HEK293 (cell line): ENCODE data around the gene C1QTNF9B.

Experiments used
- CTCF ChIA-PET: fragments of 350-600 bp; formaldehyde crosslinking; extraction: SDS; loops from one replicate; lab custom pipeline; 2021; ENCODE audit warnings: antibody characterized with exemption; lab: Yijun Ruan, JAX
- POLR2A ChIA-PET: fragments of 300-600 bp; formaldehyde crosslinking; extraction: SDS; loops from one replicate; lab custom pipeline; 2020; ENCODE audit warnings: antibody characterized with exemption, inconsistent platforms; lab: Yijun Ruan, JAX
- H3K27ac ChIP-seq: fragments of 200-500 bp; sonication (Bioruptor generic); 2 replicates; pipeline ENCODE4 v1.5.1; 2014; ENCODE audit warnings: low read depth, low read length, control low read depth, inconsistent platforms; ENCODE audit errors: extremely low read depth
- H3K36me3 ChIP-seq, 2 experiments: fragments of 200-500 bp in 1 of 2; sonication (Bioruptor generic) in 1 of 2; 1 replicate in 1 of 2; 2 replicates in 1 of 2; pipeline ENCODE4 v1.5.1; 2014 to 2017; ENCODE audit warnings: inconsistent platforms in 2 of 2, low read length in 2 of 2; ENCODE audit not compliant: control insufficient read depth in 2 of 2, insufficient read depth in 1 of 2
- H3K4me1 ChIP-seq: fragments of 200-500 bp; sonication (Bioruptor generic); 2 replicates; pipeline ENCODE4 v1.5.1; 2014; ENCODE audit warnings: mild to moderate bottlenecking, low read length, inconsistent platforms; ENCODE audit not compliant: control insufficient read depth, insufficient read depth
- H3K4me3 ChIP-seq: 2 replicates; pipeline ENCODE4 v1.5.1; 2011; ENCODE audit warnings: low read depth, mild to moderate bottlenecking, control low read depth, low read length, moderate library complexity
- H3K9me3 ChIP-seq: fragments of 200-500 bp; sonication (Bioruptor generic); 2 replicates; pipeline ENCODE4 v1.5.1; 2014; ENCODE audit warnings: low read depth, low read length, inconsistent platforms; ENCODE audit not compliant: control insufficient read depth, insufficient read depth
- MEIS1 ChIP-seq: sonication (generic); formaldehyde crosslinking; IDR thresholded peaks from 2 replicates; pipeline ENCODE4 v1.8.1; 2022; ENCODE audit warnings: missing genetic modification reagents, mild to moderate bottlenecking, borderline replicate concordance
- MYNN ChIP-seq: fragments of 450-650 bp; formaldehyde crosslinking; IDR thresholded peaks from 2 replicates; pipeline ENCODE4 v1.5.1; 2016; ENCODE audit warnings: missing biosample characterization, missing genetic modification characterization, borderline replicate concordance
- OSR2 ChIP-seq: fragments of 450-650 bp; formaldehyde crosslinking; IDR thresholded peaks from 2 replicates; pipeline ENCODE4 v1.5.1; 2016; ENCODE audit warnings: missing biosample characterization, missing genetic modification characterization
- YY1 ChIP-seq: fragments of 450-650 bp; formaldehyde crosslinking; IDR thresholded peaks from 2 replicates; pipeline ENCODE4 v1.5.1; 2018; ENCODE audit warnings: missing biosample characterization, missing genetic modification characterization
- ZFP37 ChIP-seq: fragments of 450-650 bp; formaldehyde crosslinking; IDR thresholded peaks from 2 replicates; pipeline ENCODE4 v1.5.1; 2016; ENCODE audit warnings: missing biosample characterization, missing genetic modification characterization
- ZNF169 ChIP-seq: fragments of 450-650 bp; formaldehyde crosslinking; IDR thresholded peaks from 2 replicates; pipeline ENCODE4 v1.5.1; 2016; ENCODE audit warnings: missing biosample characterization, missing genetic modification characterization
- ZNF202 ChIP-seq: fragments of 450-650 bp; formaldehyde crosslinking; IDR thresholded peaks from 2 replicates; pipeline ENCODE4 v1.5.1; 2016; ENCODE audit warnings: missing biosample characterization, missing genetic modification characterization, borderline replicate concordance
- ZNF23 ChIP-seq: fragments of 450-650 bp; formaldehyde crosslinking; IDR thresholded peaks from 2 replicates; pipeline ENCODE4 v1.5.1; 2016; ENCODE audit warnings: missing biosample characterization, missing genetic modification characterization, borderline replicate concordance
- ZNF404 ChIP-seq: fragments of 450-650 bp; formaldehyde crosslinking; IDR thresholded peaks from 2 replicates; pipeline ENCODE4 v1.5.1; 2017; ENCODE audit warnings: missing biosample characterization, missing genetic modification characterization
- ZNF664 ChIP-seq: fragments of 450-650 bp; formaldehyde crosslinking; IDR thresholded peaks from 2 replicates; pipeline ENCODE4 v1.5.1; 2016; ENCODE audit warnings: missing biosample characterization, missing genetic modification characterization
- ZNF830 ChIP-seq: fragments of 450-650 bp; IDR thresholded peaks from 2 replicates; pipeline ENCODE4 v1.5.0; 2018; ENCODE audit warnings: missing biosample characterization, missing genetic modification characterization, low read depth, mild to moderate bottlenecking, moderate library complexity
- ZXDB ChIP-seq: fragments of 450-650 bp; formaldehyde crosslinking; IDR thresholded peaks from 2 replicates; pipeline ENCODE4 v1.5.1; 2016; ENCODE audit warnings: missing biosample characterization, missing genetic modification characterization
- TF ChIP-seq, protein P1 (sequence below): fragments of 450-650 bp; formaldehyde crosslinking; IDR thresholded peaks from 2 replicates; pipeline ENCODE4 v1.5.1; 2016; ENCODE audit warnings: missing biosample characterization, missing genetic modification characterization
- TF ChIP-seq, protein P2 (sequence below): fragments of 450-650 bp; formaldehyde crosslinking; IDR thresholded peaks from 2 replicates; pipeline ENCODE4 v1.5.1; 2016; ENCODE audit warnings: missing biosample characterization, missing genetic modification characterization, low read depth
- TF ChIP-seq, protein P3 (sequence below): fragments of 450-650 bp; formaldehyde crosslinking; IDR thresholded peaks from 2 replicates; pipeline ENCODE4 v1.5.1; 2016; ENCODE audit warnings: missing biosample characterization, missing genetic modification characterization
- TF ChIP-seq, protein P4 (sequence below): fragments of 450-650 bp; formaldehyde crosslinking; IDR thresholded peaks from 2 replicates; pipeline ENCODE4 v1.5.1; 2016; ENCODE audit warnings: missing biosample characterization, missing genetic modification characterization

Gene C1QTNF9B

DNA sequence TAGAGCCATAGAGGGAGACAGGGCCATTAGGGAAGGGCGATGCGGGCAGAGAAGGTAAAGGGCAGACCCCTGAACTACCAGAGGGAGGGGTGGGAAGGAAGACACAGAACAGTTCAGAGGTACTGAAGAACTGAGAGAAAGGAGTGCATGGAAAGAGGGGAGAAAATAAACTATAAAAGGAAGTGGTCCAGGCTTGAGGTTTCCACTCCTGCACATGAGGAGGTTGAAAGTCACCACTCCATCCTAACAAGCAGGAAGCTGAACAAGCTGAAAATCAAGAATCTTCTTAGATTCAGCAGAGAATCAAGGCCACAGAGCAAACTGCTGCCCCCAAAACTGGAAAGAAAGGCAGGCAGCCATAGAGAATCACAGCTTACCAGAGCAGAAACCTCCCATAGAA is 53.2 kb downstream of the C1QTNF9B start:
- no peaks in the 10 kb centered on the region for H3K9me3 ChIP-seq
- TF ChIP-seq OSR2 (tag by site-specific recombination): no peak
- TF ChIP-seq ZNF202 (tag by site-specific recombination): no peak
- ChIA-PET POLR2A (no interaction called here), CTCF (no interaction called here)
- H3K36me3 ChIP-seq: no peaks in the 10 kb centered on the region
- H3K4me3 ChIP-seq: no peak overlapping the region
- no peak overlapping the region for H3K27ac ChIP-seq
- H3K4me1 ChIP-seq: no peaks in the 10 kb centered on the region

DNA sequence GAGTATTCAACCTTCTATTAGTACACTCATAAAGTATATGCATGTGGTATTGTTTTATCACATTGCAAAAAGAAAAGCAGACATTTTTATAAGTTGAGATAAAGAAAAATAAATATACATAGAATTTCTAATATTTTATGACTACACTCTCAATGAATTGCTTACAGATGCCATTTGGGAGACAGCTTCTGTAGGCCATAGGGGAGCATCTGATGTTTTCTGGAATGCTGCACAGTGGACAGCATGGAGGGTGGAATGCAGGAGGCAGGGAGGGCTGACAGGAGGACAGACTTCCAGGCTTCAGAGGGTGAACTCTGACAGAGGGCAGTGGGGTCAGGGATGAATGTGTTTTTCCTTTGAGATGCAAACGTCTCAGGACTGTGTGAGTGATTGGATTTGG is 53.9 kb downstream of the C1QTNF9B start:
- no peak overlapping the region for H3K27ac ChIP-seq
- H3K4me3 ChIP-seq: no peak overlapping the region
- peaks cover 0 to 3% of the 10 kb centered on the region in 2 experiments; a peak in 1 of 3 replicates for H3K36me3 ChIP-seq
- ChIA-PET CTCF (no interaction called here), POLR2A (no interaction called here)
- no peaks in the 10 kb centered on the region for H3K9me3 ChIP-seq
- no peak for TF ChIP-seq ZNF830 (tag by site-specific recombination)
- TF ChIP-seq ZNF23 (tag by site-specific recombination): no peak
- no peak for TF ChIP-seq MEIS1 (CRISPR knock-in tag)
- TF ChIP-seq ZNF404: no peak
- TF ChIP-seq MYNN: no peak
- no peak for TF ChIP-seq ZNF169 (tag by site-specific recombination)
- TF ChIP-seq YY1 (tag by site-specific recombination): no peak
- TF ChIP-seq ZNF202 (tag by site-specific recombination): no peak
- TF ChIP-seq, protein P1, sequence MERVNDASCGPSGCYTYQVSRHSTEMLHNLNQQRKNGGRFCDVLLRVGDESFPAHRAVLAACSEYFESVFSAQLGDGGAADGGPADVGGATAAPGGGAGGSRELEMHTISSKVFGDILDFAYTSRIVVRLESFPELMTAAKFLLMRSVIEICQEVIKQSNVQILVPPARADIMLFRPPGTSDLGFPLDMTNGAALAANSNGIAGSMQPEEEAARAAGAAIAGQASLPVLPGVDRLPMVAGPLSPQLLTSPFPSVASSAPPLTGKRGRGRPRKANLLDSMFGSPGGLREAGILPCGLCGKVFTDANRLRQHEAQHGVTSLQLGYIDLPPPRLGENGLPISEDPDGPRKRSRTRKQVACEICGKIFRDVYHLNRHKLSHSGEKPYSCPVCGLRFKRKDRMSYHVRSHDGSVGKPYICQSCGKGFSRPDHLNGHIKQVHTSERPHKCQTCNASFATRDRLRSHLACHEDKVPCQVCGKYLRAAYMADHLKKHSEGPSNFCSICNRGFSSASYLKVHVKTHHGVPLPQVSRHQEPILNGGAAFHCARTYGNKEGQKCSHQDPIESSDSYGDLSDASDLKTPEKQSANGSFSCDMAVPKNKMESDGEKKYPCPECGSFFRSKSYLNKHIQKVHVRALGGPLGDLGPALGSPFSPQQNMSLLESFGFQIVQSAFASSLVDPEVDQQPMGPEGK: no peak
- no peak for TF ChIP-seq ZFP37 (tag by site-specific recombination)
- TF ChIP-seq, protein P2, sequence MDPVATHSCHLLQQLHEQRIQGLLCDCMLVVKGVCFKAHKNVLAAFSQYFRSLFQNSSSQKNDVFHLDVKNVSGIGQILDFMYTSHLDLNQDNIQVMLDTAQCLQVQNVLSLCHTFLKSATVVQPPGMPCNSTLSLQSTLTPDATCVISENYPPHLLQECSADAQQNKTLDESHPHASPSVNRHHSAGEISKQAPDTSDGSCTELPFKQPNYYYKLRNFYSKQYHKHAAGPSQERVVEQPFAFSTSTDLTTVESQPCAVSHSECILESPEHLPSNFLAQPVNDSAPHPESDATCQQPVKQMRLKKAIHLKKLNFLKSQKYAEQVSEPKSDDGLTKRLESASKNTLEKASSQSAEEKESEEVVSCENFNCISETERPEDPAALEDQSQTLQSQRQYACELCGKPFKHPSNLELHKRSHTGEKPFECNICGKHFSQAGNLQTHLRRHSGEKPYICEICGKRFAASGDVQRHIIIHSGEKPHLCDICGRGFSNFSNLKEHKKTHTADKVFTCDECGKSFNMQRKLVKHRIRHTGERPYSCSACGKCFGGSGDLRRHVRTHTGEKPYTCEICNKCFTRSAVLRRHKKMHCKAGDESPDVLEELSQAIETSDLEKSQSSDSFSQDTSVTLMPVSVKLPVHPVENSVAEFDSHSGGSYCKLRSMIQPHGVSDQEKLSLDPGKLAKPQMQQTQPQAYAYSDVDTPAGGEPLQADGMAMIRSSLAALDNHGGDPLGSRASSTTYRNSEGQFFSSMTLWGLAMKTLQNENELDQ (tag by site-specific recombination): no peak
- TF ChIP-seq, protein P3, sequence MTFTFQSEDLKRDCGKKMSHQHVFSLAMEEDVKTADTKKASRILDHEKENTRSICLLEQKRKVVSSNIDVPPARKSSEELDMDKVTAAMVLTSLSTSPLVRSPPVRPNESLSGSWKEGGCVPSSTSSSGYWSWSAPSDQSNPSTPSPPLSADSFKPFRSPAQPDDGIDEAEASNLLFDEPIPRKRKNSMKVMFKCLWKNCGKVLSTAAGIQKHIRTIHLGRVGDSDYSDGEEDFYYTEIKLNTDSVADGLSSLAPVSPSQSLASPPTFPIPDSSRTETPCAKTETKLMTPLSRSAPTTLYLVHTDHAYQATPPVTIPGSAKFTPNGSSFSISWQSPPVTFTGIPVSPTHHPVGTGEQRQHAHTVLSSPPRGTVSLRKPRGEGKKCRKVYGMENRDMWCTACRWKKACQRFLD (tag by site-specific recombination): no peak
- TF ChIP-seq ZNF664 (tag by site-specific recombination): no peak
- TF ChIP-seq, protein P4, sequence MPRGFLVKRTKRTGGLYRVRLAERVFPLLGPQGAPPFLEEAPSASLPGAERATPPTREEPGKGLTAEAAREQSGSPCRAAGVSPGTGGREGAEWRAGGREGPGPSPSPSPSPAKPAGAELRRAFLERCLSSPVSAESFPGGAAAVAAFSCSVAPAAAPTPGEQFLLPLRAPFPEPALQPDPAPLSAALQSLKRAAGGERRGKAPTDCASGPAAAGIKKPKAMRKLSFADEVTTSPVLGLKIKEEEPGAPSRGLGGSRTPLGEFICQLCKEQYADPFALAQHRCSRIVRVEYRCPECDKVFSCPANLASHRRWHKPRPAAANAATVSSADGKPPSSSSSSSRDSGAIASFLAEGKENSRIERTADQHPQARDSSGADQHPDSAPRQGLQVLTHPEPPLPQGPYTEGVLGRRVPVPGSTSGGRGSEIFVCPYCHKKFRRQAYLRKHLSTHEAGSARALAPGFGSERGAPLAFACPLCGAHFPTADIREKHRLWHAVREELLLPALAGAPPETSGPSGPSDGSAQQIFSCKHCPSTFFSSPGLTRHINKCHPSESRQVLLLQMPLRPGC (tag by site-specific recombination): no peak
- TF ChIP-seq ZXDB (tag by site-specific recombination): no peak
- H3K4me1 ChIP-seq: no peaks in the 10 kb centered on the region
